GM12874 (cell line): ENCODE results near the gene CEACAM8.

Experiments
- TF ChIP-seq, protein P1 (sequence below): IDR thresholded peaks from 2 replicates; pipeline ENCODE4 v1.5.1; 2011; ENCODE audit warnings: low read depth, mild to moderate bottlenecking, control low read depth, low read length, moderate library complexity; ENCODE audit not compliant: insufficient read depth

Gene CEACAM8

DNA sequence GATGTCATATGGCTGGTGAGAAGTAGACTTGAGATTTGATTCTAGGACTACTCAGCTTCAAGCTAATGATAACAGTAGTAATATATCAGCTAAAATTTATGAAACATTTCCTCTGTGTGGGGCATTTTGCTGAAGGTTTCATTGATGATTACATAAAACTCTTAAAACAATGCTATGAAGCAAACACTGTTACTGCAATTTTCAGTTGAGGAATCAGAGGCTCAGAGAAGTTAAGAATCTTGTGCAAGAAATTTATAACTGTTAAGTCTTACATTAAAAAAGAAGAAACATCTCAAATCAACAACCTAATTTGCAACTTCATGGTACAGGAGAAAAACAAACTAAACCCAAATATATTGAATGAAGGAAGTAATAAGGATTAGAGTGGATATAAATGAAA, 10.3 kb downstream of the CEACAM8 start:
- TF ChIP-seq, protein P1, sequence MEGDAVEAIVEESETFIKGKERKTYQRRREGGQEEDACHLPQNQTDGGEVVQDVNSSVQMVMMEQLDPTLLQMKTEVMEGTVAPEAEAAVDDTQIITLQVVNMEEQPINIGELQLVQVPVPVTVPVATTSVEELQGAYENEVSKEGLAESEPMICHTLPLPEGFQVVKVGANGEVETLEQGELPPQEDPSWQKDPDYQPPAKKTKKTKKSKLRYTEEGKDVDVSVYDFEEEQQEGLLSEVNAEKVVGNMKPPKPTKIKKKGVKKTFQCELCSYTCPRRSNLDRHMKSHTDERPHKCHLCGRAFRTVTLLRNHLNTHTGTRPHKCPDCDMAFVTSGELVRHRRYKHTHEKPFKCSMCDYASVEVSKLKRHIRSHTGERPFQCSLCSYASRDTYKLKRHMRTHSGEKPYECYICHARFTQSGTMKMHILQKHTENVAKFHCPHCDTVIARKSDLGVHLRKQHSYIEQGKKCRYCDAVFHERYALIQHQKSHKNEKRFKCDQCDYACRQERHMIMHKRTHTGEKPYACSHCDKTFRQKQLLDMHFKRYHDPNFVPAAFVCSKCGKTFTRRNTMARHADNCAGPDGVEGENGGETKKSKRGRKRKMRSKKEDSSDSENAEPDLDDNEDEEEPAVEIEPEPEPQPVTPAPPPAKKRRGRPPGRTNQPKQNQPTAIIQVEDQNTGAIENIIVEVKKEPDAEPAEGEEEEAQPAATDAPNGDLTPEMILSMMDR = no peak

GRCh38 chr19:42577016-42577415, 17.7 kb downstream of the CEACAM8 start:
- TF ChIP-seq, protein P1 = no peak

GRCh38 chr19:42576241-42576640, 18.5 kb downstream of the CEACAM8 start:
- TF ChIP-seq, protein P1 = no peak

DNA sequence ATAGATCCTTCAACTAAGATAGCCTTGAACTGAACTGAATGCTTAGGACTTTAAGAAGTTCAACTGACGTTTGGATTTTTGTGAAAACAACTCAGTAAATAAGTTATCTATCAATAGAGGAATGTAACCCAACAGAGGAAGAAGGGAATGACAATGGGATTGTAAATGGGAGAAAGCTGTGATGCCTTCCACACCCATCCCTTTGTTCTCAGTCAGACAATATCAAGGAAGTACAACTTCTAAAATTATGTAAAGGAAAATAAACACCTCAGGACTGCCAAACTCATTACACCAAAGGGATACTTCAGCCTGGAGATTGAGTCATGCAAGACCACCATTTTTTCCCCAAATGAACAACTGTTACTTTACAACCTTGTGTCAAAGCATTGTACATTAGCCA, 21.1 kb downstream of the CEACAM8 start:
- TF ChIP-seq, protein P1 = no peak

- TF ChIP-seq, protein P1 = no peak
Measured at GRCh38 chr19:42571116-42571515, 23.6 kb downstream of the CEACAM8 start.

DNA sequence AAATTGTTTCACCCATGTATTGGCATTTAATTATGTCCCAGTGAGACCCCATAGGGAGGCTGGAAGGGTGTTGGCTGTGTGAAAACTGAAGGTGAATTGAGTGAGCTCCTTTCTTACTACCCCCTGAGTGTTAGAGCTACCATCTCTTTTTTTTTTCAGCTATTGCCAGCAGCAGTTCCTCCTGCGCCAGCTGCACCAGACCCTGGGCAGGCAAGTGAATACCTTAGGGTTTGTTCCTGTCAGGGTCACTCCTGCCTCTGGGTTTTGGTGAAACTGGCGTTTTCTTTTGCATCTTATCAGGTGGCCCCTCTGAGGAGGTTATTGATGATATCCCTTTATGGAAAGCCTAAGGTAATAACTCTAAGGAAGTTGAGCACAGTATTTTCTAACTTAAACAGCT, 25.5 kb downstream of the CEACAM8 start:
- TF ChIP-seq, protein P1 = no peak

GRCh38 chr19:42568006-42568405, 26.7 kb downstream of the CEACAM8 start:
- TF ChIP-seq, protein P1 = no peak

GRCh38 chr19:42567567-42567966, 27.2 kb downstream of the CEACAM8 start:
- TF ChIP-seq, protein P1 = no peak
